Adrenal gland (tissue), 5 donors: ENCODE results near the gene GPS2.

Experiments used
- POLR2A ChIP-seq, 2 donors: fragments of 450-650 bp; IDR thresholded peaks; one replicate each; pipeline ENCODE4 v1.6.1; 2017; ENCODE audit warnings: antibody characterized with exemption in 2 of 2, mild to moderate bottlenecking in 2 of 2, moderate library complexity in 1 of 2
- TF ChIP-seq, protein P1 (sequence below), 6 experiments: fragments of 450-650 bp in 4 of 6; fragments of 200-600 bp in 2 of 6; sonication (generic) in 1 of 6; IDR thresholded peaks; 1 replicate in 5 of 6; 2 replicates in 1 of 6; pipeline versions ENCODE4 v1.5.1 to v1.8.0; 2016 to 2021; ENCODE audit warnings: antibody characterized with exemption in 6 of 6, mild to moderate bottlenecking in 2 of 6, moderate library complexity in 1 of 6
- donor health status: DM: no; HTN: no; CAD: no.

DNA sequence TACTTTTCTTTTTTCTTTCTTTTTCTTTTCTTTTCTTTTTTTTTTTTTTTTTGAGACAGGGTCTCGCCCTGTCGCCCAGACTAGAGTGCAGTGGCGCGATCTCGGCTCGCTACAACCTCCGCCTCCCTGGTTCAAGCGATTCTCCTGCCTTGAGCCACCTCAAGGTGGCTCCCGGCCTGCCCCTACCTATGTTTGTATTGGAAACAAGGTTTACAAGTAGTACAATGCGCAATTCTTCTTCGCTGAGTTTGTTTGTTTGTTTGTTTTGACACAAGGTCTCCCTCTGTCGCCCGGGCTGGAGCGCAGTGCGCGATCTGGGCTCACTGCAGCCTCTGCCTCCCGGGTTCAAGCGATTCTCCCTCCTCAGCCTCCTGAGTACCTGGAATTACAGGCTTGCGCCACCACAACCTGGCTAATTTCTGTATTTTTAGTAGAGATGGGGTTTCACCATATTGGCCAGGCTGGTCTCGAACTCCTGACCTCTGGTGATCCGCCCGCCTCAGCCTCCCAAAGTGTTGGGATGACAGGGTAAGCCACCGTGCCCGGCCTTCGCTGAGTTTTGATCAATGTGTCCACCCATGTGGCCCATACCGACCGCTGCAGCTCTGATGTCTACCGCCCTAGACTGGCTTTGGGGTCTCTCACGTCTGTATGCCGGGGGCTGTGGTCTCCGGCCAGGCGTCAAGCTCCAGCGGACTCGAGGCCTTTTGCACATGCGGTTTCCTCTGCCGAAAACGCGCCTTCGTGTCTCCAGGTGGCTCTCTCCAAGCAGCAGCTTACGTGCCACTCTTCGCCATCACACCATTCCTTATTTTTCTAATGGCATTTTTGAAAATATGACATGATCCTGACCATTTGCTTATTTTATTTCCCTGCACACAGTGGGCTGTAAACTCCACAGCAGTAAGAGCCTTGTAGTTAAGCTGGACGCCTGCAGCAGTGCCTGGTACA is 19.7 kb downstream of the GPS2 start:
- TF ChIP-seq, protein P1, sequence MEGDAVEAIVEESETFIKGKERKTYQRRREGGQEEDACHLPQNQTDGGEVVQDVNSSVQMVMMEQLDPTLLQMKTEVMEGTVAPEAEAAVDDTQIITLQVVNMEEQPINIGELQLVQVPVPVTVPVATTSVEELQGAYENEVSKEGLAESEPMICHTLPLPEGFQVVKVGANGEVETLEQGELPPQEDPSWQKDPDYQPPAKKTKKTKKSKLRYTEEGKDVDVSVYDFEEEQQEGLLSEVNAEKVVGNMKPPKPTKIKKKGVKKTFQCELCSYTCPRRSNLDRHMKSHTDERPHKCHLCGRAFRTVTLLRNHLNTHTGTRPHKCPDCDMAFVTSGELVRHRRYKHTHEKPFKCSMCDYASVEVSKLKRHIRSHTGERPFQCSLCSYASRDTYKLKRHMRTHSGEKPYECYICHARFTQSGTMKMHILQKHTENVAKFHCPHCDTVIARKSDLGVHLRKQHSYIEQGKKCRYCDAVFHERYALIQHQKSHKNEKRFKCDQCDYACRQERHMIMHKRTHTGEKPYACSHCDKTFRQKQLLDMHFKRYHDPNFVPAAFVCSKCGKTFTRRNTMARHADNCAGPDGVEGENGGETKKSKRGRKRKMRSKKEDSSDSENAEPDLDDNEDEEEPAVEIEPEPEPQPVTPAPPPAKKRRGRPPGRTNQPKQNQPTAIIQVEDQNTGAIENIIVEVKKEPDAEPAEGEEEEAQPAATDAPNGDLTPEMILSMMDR (IDR thresholded peaks at IDR 0.05): no peak
- no peak for TF ChIP-seq POLR2A (IDR thresholded peaks at IDR 0.05)
